NCI-H2227 treated with DMSO at 0.1 percent for 48 hours (cell line): Measurements from ENCODE around the gene ERI3.
"Not testable (repeated sequence)": the region's sequence is repeated elsewhere in the genome, so short reads cannot be mapped to it uniquely, and the experiment has no call there.

Source experiments
- DNase-seq: peaks from one replicate; lab custom pipeline; 2025; lab: John Stamatoyannopoulos, UW

ERI3 gene

DNA sequence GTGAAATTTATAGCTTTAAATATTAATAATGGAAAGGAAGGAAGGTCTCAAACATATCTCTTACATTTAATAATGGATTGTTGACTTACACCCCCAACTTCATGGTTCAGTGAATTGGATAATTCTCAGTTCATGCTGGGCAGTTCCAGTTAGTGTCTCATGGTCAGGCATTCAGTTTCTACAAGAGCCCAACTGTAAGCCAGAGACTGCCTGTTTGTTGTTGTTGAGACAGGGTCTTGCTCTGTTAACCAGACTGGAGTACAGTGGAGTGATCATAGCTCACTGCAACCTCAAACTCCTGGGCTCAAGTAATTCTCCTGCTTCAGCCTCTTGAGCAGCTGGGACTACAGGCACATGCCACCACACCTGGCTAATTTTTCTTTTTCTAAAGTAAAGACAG, 146.8 kb downstream of the ERI3 start:
- DNase-seq, result no peak

DNA sequence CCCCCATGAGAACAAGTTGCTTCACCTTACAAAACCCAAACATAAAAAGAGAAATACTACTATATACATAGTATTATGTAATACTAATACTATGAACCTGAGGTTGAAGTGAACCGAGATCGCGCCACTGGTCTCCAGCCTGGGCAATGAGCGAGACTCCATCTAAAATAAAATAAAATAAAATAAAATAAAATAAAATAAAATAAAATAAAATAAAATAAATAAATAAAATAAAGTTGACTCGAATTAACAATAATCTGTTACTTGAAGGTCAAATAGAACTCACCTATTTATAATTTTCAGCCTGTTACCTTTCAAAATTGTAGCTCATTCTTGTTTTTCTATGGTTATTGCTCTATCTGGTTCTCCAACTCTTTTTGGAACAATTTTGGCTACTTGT, 148.5 kb downstream of the ERI3 start:
- not testable (repeated sequence) for DNase-seq

DNA sequence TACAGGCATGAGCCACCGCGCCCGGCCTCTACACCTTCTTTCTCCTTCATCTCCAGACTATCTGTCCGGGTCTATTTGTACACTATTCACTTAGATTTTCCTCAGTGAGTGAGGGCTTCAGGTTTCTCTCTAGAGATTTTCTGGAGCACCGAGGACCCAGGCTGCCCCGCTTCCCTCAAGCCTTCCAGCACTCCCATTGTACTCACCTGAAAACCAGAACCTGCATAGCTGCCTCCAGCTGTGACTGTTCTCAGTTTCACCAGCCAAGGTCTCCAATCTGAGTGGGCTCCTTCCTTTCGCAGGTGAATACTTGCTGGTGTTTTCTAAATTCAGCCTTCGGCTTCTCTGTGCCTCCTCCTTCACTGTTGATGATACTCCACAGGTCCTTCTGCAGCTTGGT, 154.7 kb downstream of the ERI3 start:
- no peak for DNase-seq

DNA sequence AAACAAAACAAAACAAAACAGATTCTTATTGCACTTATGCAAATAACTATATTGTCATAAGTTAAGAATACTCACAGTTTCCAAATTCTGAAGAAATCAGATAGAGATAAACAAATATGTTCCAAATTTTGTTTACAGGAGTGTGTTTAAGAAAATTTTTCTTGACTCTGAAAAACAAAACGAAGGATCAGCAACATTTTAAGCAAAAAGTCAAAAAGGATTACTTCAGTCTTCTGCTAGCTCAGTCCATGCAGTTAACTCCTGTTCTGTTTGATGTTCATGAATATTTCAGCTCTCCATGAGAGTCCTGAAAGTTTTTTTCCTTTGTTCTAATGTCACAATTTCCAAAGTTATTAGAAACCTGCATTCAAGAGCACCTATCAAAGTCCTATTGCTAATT, 180.4 kb downstream of the ERI3 start:
- DNase-seq, result no peak
